ENCODE data around the gene TGIF1.

GRCh38 chr18:3494569-3494968 lies 44.6 kb downstream of the TGIF1 start:
- TF ChIP-seq YY1 (IDR thresholded peaks at IDR 0.05; ENCODE audit: insufficient read depth, insufficient read length): no peak
- no peak for TF ChIP-seq ZNF274 (IDR thresholded peaks at IDR 0.05; ENCODE audit: low read depth, low read length)

Data from NT2/D1 (cell line).